ENCODE measurements around the gene TMEM271. TPM values are rescaled to one million over a fixed set of nuclear protein-coding genes. Genes with fewer than 3 reads are reported as not detected.

The TMEM271 gene, protein sequence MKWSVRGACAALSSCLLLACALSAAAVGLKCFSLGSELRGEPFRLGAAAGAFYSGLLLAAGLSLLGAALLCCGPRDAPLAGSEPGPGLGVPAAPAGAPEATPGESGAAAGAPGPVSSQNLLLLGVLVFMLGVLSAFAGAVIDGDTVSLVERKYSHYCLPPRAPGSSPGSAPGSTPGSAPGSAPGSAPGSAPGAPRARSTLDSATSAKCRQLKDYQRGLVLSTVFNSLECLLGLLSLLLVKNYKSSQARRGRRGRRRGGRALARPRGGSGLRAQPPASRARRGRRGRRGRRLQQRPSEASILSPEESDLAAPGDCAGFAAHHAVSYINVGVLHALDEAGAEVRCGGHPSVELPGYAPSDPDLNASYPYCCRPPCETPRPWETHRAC
- not detected in 5 replicates for total RNA-seq (2022; extraction: Qiagen RNA extraction)

DNA sequence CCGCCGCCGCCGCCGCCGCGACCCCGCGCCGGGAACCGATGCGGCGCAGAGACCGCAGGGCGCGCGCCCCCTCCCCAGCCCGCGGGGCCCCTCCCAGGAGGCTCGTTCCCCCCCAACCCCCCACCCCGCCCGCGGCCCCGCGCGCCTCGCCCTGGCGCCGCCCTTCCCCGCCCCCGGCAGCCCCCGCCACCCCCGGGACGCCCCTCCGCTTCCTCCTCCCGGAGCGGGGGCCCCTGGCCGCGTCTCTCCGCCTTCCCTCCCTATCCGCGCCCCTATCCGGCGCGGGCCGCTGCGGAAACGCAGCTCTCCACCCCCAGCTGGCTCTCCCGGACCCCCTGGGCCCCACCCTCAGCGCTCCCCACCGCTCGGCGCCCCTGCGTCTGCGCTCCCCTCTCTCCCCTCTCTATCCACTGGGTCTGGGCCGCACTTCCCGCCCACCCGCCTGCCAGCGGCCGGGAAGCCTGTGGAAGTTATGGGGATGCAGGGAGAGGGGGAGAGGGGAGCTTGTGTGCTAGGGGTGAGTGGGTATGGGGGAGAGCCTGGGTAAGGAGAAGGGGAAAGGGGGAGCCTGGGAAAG, at the start of gene TMEM271:
TSS of gene TMEM271 (minus strand) at position 51 of the 577 bp plus-strand sequence. CDS start 233 bp downstream, outside the sequence.

DNA sequence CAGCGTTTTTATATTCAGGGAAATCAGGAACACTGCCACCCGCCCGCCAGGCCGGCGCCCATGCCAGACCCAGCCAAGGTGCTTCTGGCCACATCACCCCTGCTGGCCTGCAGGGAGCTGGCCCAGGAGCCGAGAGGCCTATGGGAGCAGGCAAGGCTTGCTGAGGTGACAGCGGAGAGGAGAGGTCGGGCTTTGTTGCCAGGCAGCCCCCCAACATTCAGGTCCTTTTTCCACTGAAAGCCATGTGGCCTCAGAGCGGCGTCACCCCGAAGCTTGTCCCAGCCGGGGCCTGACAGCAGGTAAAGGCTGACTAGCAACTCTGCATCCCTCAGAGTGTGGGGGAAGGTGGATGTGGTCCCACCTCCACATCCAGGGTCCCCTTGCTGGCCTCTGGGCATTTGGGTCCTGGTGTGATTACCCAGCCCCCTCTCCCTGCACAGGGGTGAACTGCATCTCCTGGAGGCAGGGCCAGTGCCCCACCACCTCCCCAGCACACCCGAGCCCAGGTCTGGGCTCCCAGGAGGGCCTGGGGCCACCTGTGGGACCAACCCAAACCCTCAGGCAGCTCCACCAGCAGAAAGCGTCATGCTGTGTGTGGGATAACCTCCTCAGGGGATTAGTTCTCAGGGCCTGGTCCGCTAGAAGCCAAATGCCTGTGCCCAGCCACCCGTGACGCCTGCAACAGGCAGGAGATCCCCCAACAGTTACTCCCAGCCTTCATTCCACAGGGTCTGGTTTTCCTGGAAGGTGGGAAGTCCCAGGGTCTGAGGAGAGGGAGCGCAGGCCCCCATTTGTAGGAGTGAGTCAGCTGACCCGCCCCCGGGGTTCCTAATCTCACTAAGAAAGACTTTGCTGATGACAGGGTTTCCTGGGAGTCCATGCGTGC, 48.9 kb upstream of the TMEM271 start, which contains the start of gene PDE6B:
TSS of gene PDE6B (plus strand) at position 869 of the 886 bp plus-strand sequence. CDS start 54 bp downstream, outside the sequence.

Other genes starting within 250 kb of the TMEM271 start
- gene ZNF141, start 238.5 kb downstream of the TMEM271 start, total RNA-seq (2022; extraction: Qiagen RNA extraction): 2.0 to 2.6 TPM (median 2.4 TPM) in 5 replicates
- 12.2 to 20.8 TPM (median 13.2 TPM) in 5 replicates for gene ZNF721, start 77.1 kb downstream of the TMEM271 start, total RNA-seq (2022; extraction: Qiagen RNA extraction)
- 22.9 to 27.2 TPM (median 24.4 TPM) in 5 replicates for gene PIGG, start 77.1 kb downstream of the TMEM271 start, total RNA-seq (2022; extraction: Qiagen RNA extraction)
- not detected in 5 replicates for gene PDE6B, start 49.3 kb upstream of the TMEM271 start, total RNA-seq (2022; extraction: Qiagen RNA extraction)
- 341 to 419 TPM (median 361 TPM) in 5 replicates for gene ATP5ME, start 98.0 kb upstream of the TMEM271 start, total RNA-seq (2022; extraction: Qiagen RNA extraction)
- 8.3 to 14.6 TPM (median 12.6 TPM) in 5 replicates for gene MYL5, start 98.2 kb upstream of the TMEM271 start, total RNA-seq (2022; extraction: Qiagen RNA extraction)
- 0.09 to 0.31 TPM (median 0.20 TPM) in 5 replicates for gene SLC49A3, start 112.9 kb upstream of the TMEM271 start, total RNA-seq (2022; extraction: Qiagen RNA extraction)
- gene PCGF3, start 129.5 kb upstream of the TMEM271 start, total RNA-seq (2022; extraction: Qiagen RNA extraction): 17.0 to 23.8 TPM (median 18.9 TPM) in 5 replicates
- 0.29 to 0.66 TPM (median 0.61 TPM) in 5 replicates for gene CPLX1, start 249.8 kb upstream of the TMEM271 start, total RNA-seq (2022; extraction: Qiagen RNA extraction)

Data from A549 treated with Hydrocortisone at 1 μM for 4 hours (cell line).